Activated CD4-positive, alpha-beta T cell treated with anti-CD3 and anti-CD28 coated beads for 36 hours (primary cell): Measurements from ENCODE around the gene TXNRD1. TPM values are rescaled to one million over a fixed set of nuclear protein-coding genes. Genes with fewer than 3 reads are reported as not detected.
A peak's percentile ranks its signal among the peaks of the same experiment; 100 is the strongest.
"Not testable (repeated sequence)": the region's sequence is repeated elsewhere in the genome, so short reads cannot be mapped to it uniquely, and the experiment has no call there.

Experiments used
- ATAC-seq: fragments of 200-7000 bp; cut with Tn5 transposase; one replicate; pipeline ENCODE4 v1.10.0; 2021; ENCODE audit warnings: mild to moderate bottlenecking, moderate library complexity
- CTCF ChIA-PET: fragments of 350-600 bp; sonication (Branson Sonifier 250); formaldehyde crosslinking; loops from one replicate; lab custom pipeline; 2021; ENCODE audit warnings: antibody characterized with exemption; lab: Charles Lee
- POLR2A ChIA-PET: fragments of 350-600 bp; sonication (Branson Sonifier 250); formaldehyde crosslinking; loops from one replicate; lab custom pipeline; 2021; ENCODE audit warnings: antibody characterized with exemption, inconsistent platforms; lab: Charles Lee
- DNase-seq: peaks from one replicate; pipeline ENCODE4 v3.0.0-alpha.2; 2020
- H3K27ac Mint-ChIP-seq: one replicate; pipeline ENCODE4 v1.8.0; 2021; ENCODE audit warnings: mixed read lengths
- H3K27me3 Mint-ChIP-seq: one replicate; pipeline ENCODE4 v1.8.0; 2021; ENCODE audit warnings: mixed read lengths
- H3K36me3 Mint-ChIP-seq: one replicate; pipeline ENCODE4 v1.8.0; 2021; ENCODE audit warnings: low read depth, mixed read lengths
- H3K4me1 Mint-ChIP-seq: one replicate; pipeline ENCODE4 v1.8.0; 2021; ENCODE audit warnings: mixed read lengths
- H3K4me3 Mint-ChIP-seq: one replicate; pipeline ENCODE4 v1.8.0; 2021; ENCODE audit warnings: mild to moderate bottlenecking, moderate library complexity, mixed read lengths
- H3K9me3 Mint-ChIP-seq: one replicate; pipeline ENCODE4 v1.8.0; 2021; ENCODE audit warnings: low read depth, mixed read lengths
- intact Hi-C, 2 experiments: fragments of 100-400 bp; cut with DNase I in 1 of 2; cut with micrococcal nuclease in 1 of 2; formaldehyde crosslinking; loops; one replicate each; pipeline versions ENCODE4 v1.14.2 to v1.15.1; 2022 to 2024; cut with DNase I, micrococcal nuclease
- total RNA-seq, 2 experiments: library from RNA; stranded (reverse); gene quantifications; one replicate each; pipeline ENCODE4 v1.2.3, GENCODE V29; 2021

TXNRD1 gene
- total RNA-seq, 2 experiments from 2014 or later = 66.7 to 88.0 TPM

DNA sequence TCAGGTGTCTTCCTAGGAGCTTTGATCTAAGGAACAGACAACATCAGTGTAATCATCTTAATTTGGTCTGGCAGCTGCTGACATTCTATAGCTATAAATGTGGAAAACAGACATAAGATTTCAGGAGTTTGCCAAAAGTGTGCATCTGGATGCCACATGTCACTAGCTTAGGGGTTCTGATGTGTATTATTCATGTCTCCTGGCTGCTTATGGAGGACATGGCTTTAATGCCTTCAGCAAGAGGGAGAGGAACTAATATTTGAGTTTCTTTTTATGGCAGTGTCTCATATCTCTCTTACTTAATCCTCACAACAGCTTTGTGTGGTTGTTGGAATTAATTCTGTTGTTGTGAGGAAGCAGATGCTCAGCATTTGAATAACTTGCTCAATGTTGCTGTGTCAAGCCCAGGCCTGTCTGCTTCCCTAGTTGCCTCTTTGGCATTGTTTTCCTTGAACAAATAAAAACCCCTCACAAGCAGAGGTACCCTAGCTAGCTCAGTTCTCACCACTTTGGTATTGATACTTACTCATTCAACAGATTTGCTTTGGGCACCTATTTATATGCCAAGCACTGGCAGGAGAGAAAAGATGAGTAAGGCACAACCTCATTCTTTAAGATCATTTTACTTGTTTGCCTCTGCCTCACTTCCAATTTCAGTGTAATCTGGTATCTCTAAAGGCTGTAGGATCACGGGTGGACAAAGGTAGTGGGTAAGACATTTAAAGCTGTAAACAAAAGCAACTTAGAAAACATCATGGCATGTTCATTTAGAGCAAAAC is 48.2 kb downstream of the TXNRD1 start:
- ChIA-PET CTCF (interaction anchor here (0.9 kb wide), 1 partner anchor 13 kb away, joined by 3 read pairs; no protein-coding TSS in a partner anchor), POLR2A (no interaction called here)
- no peak for DNase-seq
- no peak overlapping the region for H3K27ac Mint-ChIP-seq
- no peaks in the 10 kb centered on the region for H3K4me1 Mint-ChIP-seq
- no peaks in the 10 kb centered on the region for H3K9me3 Mint-ChIP-seq
- H3K4me3 Mint-ChIP-seq = no peak overlapping the region
- H3K36me3 Mint-ChIP-seq = no peaks in the 10 kb centered on the region
- ATAC-seq = no peak
- intact Hi-C loops = no loop called here
- no peaks in the 10 kb centered on the region for H3K27me3 Mint-ChIP-seq

- POLR2A ChIA-PET, H3K9me3 Mint-ChIP-seq, ATAC-seq, H3K27me3 Mint-ChIP-seq, H3K4me1 Mint-ChIP-seq, H3K27ac Mint-ChIP-seq, H3K4me3 Mint-ChIP-seq, DNase-seq, intact Hi-C loops, H3K36me3 Mint-ChIP-seq, CTCF ChIA-PET: not testable (repeated sequence)
Measured at GRCh38 chr12:104265436-104265835, 49.9 kb downstream of the TXNRD1 start.

GRCh38 chr12:104272938-104273337 is 57.4 kb downstream of the TXNRD1 start:
- H3K9me3 Mint-ChIP-seq = no peaks in the 10 kb centered on the region
- H3K36me3 Mint-ChIP-seq = no peaks in the 10 kb centered on the region
- intact Hi-C loops = no loop called here
- ChIA-PET CTCF (no interaction called here), POLR2A (no interaction called here)
- DNase-seq (no peak), ATAC-seq (no peak)
- no peaks in the 10 kb centered on the region for H3K27me3 Mint-ChIP-seq
- H3K4me1 Mint-ChIP-seq = peaks cover 6% of the 10 kb centered on the region
- no peak overlapping the region for H3K27ac Mint-ChIP-seq
- H3K4me3 Mint-ChIP-seq = no peak overlapping the region

DNA sequence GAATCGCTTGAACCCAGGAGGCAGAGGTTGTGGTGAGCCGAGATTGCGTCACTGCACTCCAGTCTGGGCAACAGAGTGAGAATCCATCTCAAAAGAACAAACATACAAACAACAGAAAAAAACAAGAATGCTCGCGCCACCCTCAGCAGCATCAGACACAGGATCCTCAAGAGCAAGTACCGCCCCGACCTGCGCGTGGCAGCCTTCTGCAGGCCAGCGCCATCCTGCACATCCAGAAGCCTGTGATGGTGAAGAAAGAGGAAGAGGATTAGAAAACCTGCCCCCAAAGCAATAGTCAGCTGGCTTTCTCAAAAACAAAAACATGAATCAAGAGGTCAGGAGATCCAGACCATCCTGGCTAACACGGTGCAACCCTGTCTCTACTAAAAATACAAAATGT is 57.9 kb downstream of the TXNRD1 start:
- H3K27me3 Mint-ChIP-seq = no peaks in the 10 kb centered on the region
- ATAC-seq (no peak), DNase-seq (no peak)
- CTCF ChIA-PET = no interaction called here
- POLR2A ChIA-PET = no interaction called here
- intact Hi-C loops = no loop called here
- no peak overlapping the region for H3K4me3 Mint-ChIP-seq
- H3K9me3 Mint-ChIP-seq = no peaks in the 10 kb centered on the region
- H3K4me1 Mint-ChIP-seq = peaks cover 6% of the 10 kb centered on the region
- no peak overlapping the region for H3K27ac Mint-ChIP-seq
- H3K36me3 Mint-ChIP-seq = no peaks in the 10 kb centered on the region

- Mint-ChIP-seq H3K27ac (no peak overlapping the region), H3K27me3 (no peaks in the 10 kb centered on the region), H3K36me3 (no peaks in the 10 kb centered on the region), H3K4me3 (no peak overlapping the region), H3K9me3 (no peaks in the 10 kb centered on the region), H3K4me1 (peaks cover 6% of the 10 kb centered on the region)
- CTCF ChIA-PET = interaction anchor here (0.6 to 1.2 kb wide), 2 partner anchors 58 to 274 kb away, joined by 3 to 4 read pairs; no protein-coding TSS in a partner anchor
- DNase-seq = no peak
- no peak for ATAC-seq
- intact Hi-C loops = no loop called here
- POLR2A ChIA-PET = no interaction called here
Measured at GRCh38 chr12:104274811-104275210, 59.2 kb downstream of the TXNRD1 start.

DNA sequence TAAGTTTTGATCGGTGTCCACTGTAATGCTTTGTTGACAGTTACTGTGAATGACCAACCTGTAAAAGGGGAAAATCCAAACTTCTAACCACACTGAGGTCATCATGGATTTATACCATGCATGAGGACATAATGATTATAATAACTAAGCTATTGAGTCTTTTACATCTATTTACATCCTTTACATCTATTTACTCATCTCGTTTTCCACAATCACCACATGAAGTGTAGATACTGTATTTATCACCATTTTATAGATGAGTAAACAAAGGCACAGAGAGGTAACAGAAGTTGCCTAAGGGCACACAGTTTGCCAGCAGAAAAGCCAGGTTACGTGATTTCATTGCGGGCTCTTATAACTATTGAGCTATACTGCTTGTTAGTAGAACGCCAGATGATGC is 60.1 kb downstream of the TXNRD1 start:
- no peak overlapping the region for H3K4me3 Mint-ChIP-seq

GRCh38 chr12:104276273-104277131 is 60.9 kb downstream of the TXNRD1 start:
- peak overlapping the region; percentile 16 for H3K4me3 Mint-ChIP-seq
- DNase-seq (no peak), ATAC-seq (peak; percentile 47)
- CTCF ChIA-PET = interaction anchor here (0.9 to 1.1 kb wide), 4 partner anchors 13 to 99 kb away, joined by 3 to 4 read pairs (median 3); no protein-coding TSS in a partner anchor
- intact Hi-C loops = no loop called here
- peaks cover 4% of the 10 kb centered on the region for H3K27me3 Mint-ChIP-seq
- no peak overlapping the region for H3K27ac Mint-ChIP-seq
- H3K9me3 Mint-ChIP-seq = no peaks in the 10 kb centered on the region
- peaks cover 11% of the 10 kb centered on the region for H3K4me1 Mint-ChIP-seq
- H3K36me3 Mint-ChIP-seq = no peaks in the 10 kb centered on the region
- POLR2A ChIA-PET = no interaction called here

More for the DNA sequence above, 60.1 kb downstream of the TXNRD1 start:
- Mint-ChIP-seq H3K36me3 (no peaks in the 10 kb centered on the region), H3K27ac (no peak overlapping the region), H3K9me3 (no peaks in the 10 kb centered on the region), H3K4me1 (peaks cover 7% of the 10 kb centered on the region), H3K27me3 (no peaks in the 10 kb centered on the region)
- ChIA-PET CTCF (interaction anchor here (1.0 to 1.2 kb wide), 2 partner anchors 17 to 58 kb away, joined by 3 to 4 read pairs; no protein-coding TSS in a partner anchor), POLR2A (no interaction called here)
- intact Hi-C loops = no loop called here
- ATAC-seq (no peak), DNase-seq (no peak)

GRCh38 chr12:104279164-104279563 is 63.6 kb downstream of the TXNRD1 start:
- CTCF ChIA-PET = no interaction called here
- Mint-ChIP-seq H3K36me3 (no peaks in the 10 kb centered on the region), H3K27me3 (peaks cover 6% of the 10 kb centered on the region), H3K4me3 (no peak overlapping the region), H3K9me3 (no peaks in the 10 kb centered on the region), H3K27ac (no peak overlapping the region), H3K4me1 (peaks cover 11% of the 10 kb centered on the region)
- POLR2A ChIA-PET = no interaction called here
- no peak for DNase-seq
- ATAC-seq = no peak
- intact Hi-C loops = no loop called here

GRCh38 chr12:104280111-104280510 is 64.5 kb downstream of the TXNRD1 start:
- Mint-ChIP-seq H3K27me3 (peaks cover 6% of the 10 kb centered on the region), H3K36me3 (no peaks in the 10 kb centered on the region), H3K9me3 (no peaks in the 10 kb centered on the region), H3K4me1 (peaks cover 11% of the 10 kb centered on the region), H3K4me3 (no peak overlapping the region), H3K27ac (no peak overlapping the region)
- ATAC-seq = no peak
- no peak for DNase-seq
- CTCF ChIA-PET = no interaction called here
- POLR2A ChIA-PET = no interaction called here
- intact Hi-C loops = loop anchor here in 1 of 2 experiments (10.0 kb wide), 2 partner anchors 215 to 355 kb away; partner anchors contain the start of gene HCFC2

DNA sequence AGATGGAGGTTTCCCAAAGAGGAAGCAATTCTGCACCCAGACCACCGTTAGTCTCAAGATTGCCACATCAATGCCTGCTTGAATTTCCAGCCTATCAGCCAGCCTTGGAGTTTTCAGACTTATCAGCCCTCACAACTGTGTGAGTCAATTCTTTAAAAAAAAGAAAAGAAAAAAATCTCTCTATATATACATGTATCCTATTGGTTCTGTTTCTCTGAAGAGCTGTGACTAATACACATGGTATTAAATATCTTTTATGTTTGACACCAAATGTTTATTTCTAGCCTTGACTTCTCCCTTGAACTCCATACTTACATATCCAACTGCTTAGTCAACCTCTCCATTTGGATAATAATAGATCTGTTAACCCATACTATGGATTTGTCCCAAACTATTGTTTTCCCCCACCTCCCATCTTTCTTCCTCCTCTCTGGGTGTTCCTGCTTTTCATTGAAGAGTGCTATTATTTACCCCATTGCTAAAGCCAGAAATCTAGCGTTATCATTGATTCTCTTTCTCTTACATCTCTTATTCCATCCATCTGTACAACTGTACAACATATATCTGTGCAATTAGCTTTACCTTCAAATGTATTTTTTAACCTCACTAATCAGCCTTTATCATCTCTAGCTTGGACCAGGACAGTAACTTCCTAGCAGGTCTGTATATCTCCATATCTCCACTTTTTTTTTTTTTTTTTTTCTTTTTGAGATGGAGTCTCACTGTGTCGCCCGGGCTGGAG is 65.3 kb downstream of the TXNRD1 start:
- Mint-ChIP-seq H3K27ac (no peak overlapping the region), H3K4me1 (peaks cover 13% of the 10 kb centered on the region), H3K36me3 (no peaks in the 10 kb centered on the region), H3K9me3 (no peaks in the 10 kb centered on the region), H3K27me3 (peaks cover 6% of the 10 kb centered on the region), H3K4me3 (no peak overlapping the region)
- ATAC-seq (peak; percentile 85), DNase-seq (no peak)
- intact Hi-C loops = loop anchor here in 1 of 2 experiments (10.0 kb wide), 2 partner anchors 216 to 356 kb away; partner anchors contain the start of gene HCFC2
- ChIA-PET POLR2A (interaction anchor here (0.6 kb wide), 1 partner anchor 19 kb away, joined by 5 read pairs; no protein-coding TSS in a partner anchor), CTCF (no interaction called here)

GRCh38 chr12:104281636-104282035 is 66.1 kb downstream of the TXNRD1 start:
- ATAC-seq (no peak), DNase-seq (no peak)
- Mint-ChIP-seq H3K9me3 (no peaks in the 10 kb centered on the region), H3K27me3 (peaks cover 6% of the 10 kb centered on the region), H3K4me1 (peaks cover 17% of the 10 kb centered on the region), H3K4me3 (no peak overlapping the region), H3K36me3 (no peaks in the 10 kb centered on the region), H3K27ac (no peak overlapping the region)
- ChIA-PET CTCF (no interaction called here), POLR2A (no interaction called here)
- intact Hi-C loops = loop anchor here in 1 of 2 experiments (10.0 kb wide), 2 partner anchors 217 to 357 kb away; partner anchors contain the start of gene HCFC2
